Sigmoid colon (tissue), 7 donors: ENCODE results near the gene PEX16. TPM values are rescaled to one million over a fixed set of nuclear protein-coding genes. Genes with fewer than 3 reads are reported as not detected.

Source experiments
- DNase-seq: peaks from one replicate; pipeline ENCODE4 v3.0.0-alpha.2; 2019
- H3K27ac ChIP-seq, 4 donors: fragments of 200-600 bp; sonication (generic); one replicate each; pipeline ENCODE4 v1.5.1; 2016 to 2019; ENCODE audit warnings: mild to moderate bottlenecking in 1 of 4
- H3K27me3 ChIP-seq, 3 donors: fragments of 200-600 bp; sonication (generic); one replicate each; pipeline ENCODE4 v1.5.1; 2019; ENCODE audit warnings: mild to moderate bottlenecking in 1 of 3
- H3K36me3 ChIP-seq, 4 donors: fragments of 200-600 bp; sonication (generic); one replicate each; pipeline ENCODE4 v1.5.1; 2016 to 2019
- H3K4me1 ChIP-seq, 4 donors: fragments of 200-600 bp; sonication (generic); one replicate each; pipeline ENCODE4 v1.5.1; 2017 to 2019
- H3K4me3 ChIP-seq, 4 donors: fragments of 200-600 bp; sonication (generic); one replicate each; pipeline ENCODE4 v1.5.1; 2017 to 2019; ENCODE audit warnings: mild to moderate bottlenecking in 2 of 4, moderate library complexity in 1 of 4
- H3K9me3 ChIP-seq, 4 donors: fragments of 200-600 bp in 3 of 4; sonication (generic) in 3 of 4; one replicate each; pipeline versions ENCODE4 v1.5.1 to v1.6.1; 2013 to 2019
- EP300 ChIP-seq, 4 donors: sonication (generic); formaldehyde crosslinking; IDR thresholded peaks; one replicate each; pipeline ENCODE4 v1.6.1; 2017; ENCODE audit warnings: antibody characterized with exemption in 4 of 4
- POLR2A ChIP-seq, 2 donors: fragments of 450-650 bp; IDR thresholded peaks; one replicate each; pipeline ENCODE4 v1.6.1; 2016; ENCODE audit warnings: antibody characterized with exemption in 2 of 2, mild to moderate bottlenecking in 2 of 2, moderate library complexity in 2 of 2
- POLR2AphosphoS5 ChIP-seq, 4 donors: sonication (generic); formaldehyde crosslinking; IDR thresholded peaks; one replicate each; pipeline ENCODE4 v1.6.1; 2017; ENCODE audit warnings: antibody characterized with exemption in 4 of 4
- WGBS, 2 donors: extraction: QIAGEN DNeasy Blood & Tissue Kit; methylation state at CpG; one replicate each; pipeline ENCODE4 v1.1.7; 2013; 5-methylcytosine and 5-hydroxymethylcytosine counted together
- intact Hi-C: fragments of 100-400 bp; cut with DNase I; formaldehyde crosslinking; loops from one replicate; pipeline ENCODE4 v1.15.1; 2023
- polyA plus RNA-seq, 3 donors: library from polyadenylated mRNA; stranded (reverse); fragments of 200-250 nt; gene quantifications; one replicate each; pipeline ENCODE4 v1.2.3, GENCODE V29; 2013
- total RNA-seq, 4 donors: library from RNA; depleted of rRNA; stranded (reverse); fragments of >200 nt; gene quantifications; one replicate each; pipeline ENCODE4 v1.1.0, GENCODE V29; 2016
- TF ChIP-seq, protein P1 (sequence below), 4 experiments: fragments of 450-650 bp in 3 of 4; fragments of 200-600 bp in 1 of 4; IDR thresholded peaks; one replicate each; pipeline ENCODE4 v1.5.1; 2016 to 2019; ENCODE audit warnings: antibody characterized with exemption in 4 of 4, mild to moderate bottlenecking in 3 of 4, moderate library complexity in 2 of 4
- donor health status: healthy with polysubstance abuse.
- donor health status: Bipolar disorder and iron deficiency.
- donor health status: healthy.

PEX16 gene
- total and polyA plus RNA-seq, 7 donors: 13.8 to 46.3 (median 28.2) TPM

DNA sequence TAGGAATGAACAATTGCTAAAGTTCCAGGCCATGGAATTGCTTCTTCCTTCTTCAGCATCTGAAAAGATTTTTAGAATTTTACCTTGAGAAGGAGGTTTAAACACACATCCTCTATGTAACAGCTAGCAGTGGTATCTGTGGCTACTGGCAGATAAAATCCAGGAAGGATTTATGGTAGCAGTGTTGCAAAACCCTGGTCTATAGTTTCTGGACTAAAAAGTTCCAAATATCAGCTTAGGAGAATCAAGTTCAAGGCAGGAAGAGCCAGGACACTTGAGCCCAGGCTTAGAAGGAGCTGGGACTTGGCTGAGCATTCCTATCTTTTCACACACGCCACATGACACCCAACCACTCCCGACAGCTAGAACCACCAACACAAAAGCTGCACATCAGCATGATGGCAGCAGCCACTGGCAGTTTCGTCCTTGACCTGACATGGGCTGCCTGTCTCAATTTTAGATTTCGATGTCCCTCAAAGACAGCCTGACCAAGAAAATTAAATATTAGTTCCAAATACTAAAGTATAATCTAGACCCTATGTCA, 18.9 kb upstream of the PEX16 start:
- WGBS, 2 donors: 95 to 96% methylated on average over 4 of the region's 4 CpGs
- H3K36me3 ChIP-seq: peaks cover 14 to 72% (median 51%) of the 10 kb centered on the region in 4 donors
- no peak for DNase-seq
- peaks cover 0 to 9% (median 3%) of the 10 kb centered on the region in 4 donors for H3K4me1 ChIP-seq
- no peak overlapping the region for H3K27ac ChIP-seq
- H3K4me3 ChIP-seq: no peak overlapping the region
- intact Hi-C loops: no loop called here
- no peaks in the 10 kb centered on the region for H3K9me3 ChIP-seq
- no peaks in the 10 kb centered on the region for H3K27me3 ChIP-seq
- TF ChIP-seq, protein P1, sequence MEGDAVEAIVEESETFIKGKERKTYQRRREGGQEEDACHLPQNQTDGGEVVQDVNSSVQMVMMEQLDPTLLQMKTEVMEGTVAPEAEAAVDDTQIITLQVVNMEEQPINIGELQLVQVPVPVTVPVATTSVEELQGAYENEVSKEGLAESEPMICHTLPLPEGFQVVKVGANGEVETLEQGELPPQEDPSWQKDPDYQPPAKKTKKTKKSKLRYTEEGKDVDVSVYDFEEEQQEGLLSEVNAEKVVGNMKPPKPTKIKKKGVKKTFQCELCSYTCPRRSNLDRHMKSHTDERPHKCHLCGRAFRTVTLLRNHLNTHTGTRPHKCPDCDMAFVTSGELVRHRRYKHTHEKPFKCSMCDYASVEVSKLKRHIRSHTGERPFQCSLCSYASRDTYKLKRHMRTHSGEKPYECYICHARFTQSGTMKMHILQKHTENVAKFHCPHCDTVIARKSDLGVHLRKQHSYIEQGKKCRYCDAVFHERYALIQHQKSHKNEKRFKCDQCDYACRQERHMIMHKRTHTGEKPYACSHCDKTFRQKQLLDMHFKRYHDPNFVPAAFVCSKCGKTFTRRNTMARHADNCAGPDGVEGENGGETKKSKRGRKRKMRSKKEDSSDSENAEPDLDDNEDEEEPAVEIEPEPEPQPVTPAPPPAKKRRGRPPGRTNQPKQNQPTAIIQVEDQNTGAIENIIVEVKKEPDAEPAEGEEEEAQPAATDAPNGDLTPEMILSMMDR (IDR thresholded peaks at IDR 0.05): no peak
- TF ChIP-seq POLR2A (IDR thresholded peaks at IDR 0.05): no peak
- TF ChIP-seq POLR2AphosphoS5 (IDR thresholded peaks at IDR 0.05): no peak
- TF ChIP-seq EP300 (IDR thresholded peaks at IDR 0.05): no peak

DNA sequence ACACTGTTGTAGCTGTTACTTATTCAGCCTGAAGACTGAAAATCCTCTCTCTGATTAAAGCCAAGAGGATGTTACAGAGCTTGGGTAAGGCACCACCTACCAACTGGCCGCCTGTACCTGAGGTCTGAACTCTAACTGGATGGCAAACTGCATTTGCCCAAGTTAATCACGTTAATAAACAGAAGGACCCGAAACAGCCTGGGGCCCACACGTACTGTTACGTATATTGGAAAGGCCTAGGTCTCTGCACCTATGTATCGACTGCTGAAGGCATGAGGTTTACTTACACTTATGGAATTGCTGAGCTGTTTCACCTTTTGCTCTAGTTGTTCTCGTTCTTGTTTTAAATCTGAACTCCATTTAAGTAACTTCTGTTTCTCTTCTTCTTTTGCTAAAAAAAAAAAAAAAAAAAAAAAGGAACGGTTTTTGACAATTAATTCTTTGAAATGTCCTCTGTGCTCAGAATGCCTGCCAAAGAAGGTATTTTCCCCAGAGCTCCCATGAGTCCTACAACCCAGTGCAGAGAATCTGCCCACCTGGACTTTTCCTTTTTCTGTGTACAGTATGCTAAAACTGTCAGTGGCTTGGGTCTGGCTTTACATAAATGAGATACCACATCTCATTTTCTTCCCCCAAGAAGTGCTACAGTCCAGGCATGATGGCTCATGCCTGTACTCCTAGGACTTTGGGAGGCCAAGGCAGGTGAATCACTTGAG, 17.8 kb upstream of the PEX16 start:
- Histone ChIP-seq H3K9me3 (no peaks in the 10 kb centered on the region), H3K36me3 (peaks cover 14 to 67% (median 53%) of the 10 kb centered on the region in 4 donors), H3K4me1 (peaks cover 0 to 9% (median 3%) of the 10 kb centered on the region in 4 donors), H3K27me3 (no peaks in the 10 kb centered on the region), H3K27ac (no peak overlapping the region), H3K4me3 (no peak overlapping the region)
- no peak for TF ChIP-seq POLR2AphosphoS5 (IDR thresholded peaks at IDR 0.05)
- no peak for TF ChIP-seq EP300 (IDR thresholded peaks at IDR 0.05)
- TF ChIP-seq, protein P1 (IDR thresholded peaks at IDR 0.05): no peak
- TF ChIP-seq POLR2A (IDR thresholded peaks at IDR 0.05): no peak
- whole genome bisulfite sequencing, 2 donors: 79 to 92% methylated on average over 8 of the region's 8 CpGs
- intact Hi-C loops: no loop called here
- no peak for DNase-seq

DNA sequence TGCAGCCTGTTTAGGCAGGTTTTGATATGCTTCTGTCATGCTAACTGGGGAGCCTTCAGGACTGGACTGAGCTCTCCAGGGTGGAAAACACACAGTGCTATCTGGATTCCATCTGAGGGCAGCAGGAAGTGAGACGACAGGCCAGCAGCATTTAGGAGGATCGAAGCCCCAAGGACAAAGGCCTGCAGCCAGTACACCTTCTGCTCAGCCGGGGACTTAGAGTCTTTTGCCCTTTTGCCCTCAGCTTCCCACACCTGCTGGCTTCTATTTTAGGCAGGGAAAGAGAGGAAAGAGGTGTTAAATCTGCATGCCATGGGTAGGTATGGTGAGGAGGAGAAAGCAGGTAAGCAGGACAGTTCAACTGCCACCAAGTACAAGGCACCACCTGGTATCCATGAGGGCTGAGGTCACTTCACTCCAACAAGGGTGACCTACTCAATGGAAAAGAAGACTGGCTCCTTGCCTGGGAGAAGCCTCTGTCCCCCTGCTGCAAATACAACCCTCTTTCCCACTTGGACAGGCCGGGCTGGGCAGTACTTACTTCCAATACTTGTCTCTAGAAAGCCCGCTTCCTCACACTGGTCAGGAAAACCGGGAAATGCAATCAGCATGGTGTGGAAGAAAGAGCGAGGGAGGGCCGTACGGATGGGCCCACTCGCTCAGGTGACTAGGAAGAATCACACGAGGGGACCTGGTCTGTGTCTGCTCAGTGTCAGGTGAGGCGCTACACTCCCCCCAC, 17.1 kb upstream of the PEX16 start:
- H3K4me3 ChIP-seq: no peak overlapping the region
- no peaks in the 10 kb centered on the region for H3K9me3 ChIP-seq
- H3K27ac ChIP-seq: no peak overlapping the region
- H3K36me3 ChIP-seq: peaks cover 14 to 67% (median 53%) of the 10 kb centered on the region in 4 donors
- peaks cover 0 to 9% (median 3%) of the 10 kb centered on the region in 4 donors for H3K4me1 ChIP-seq
- no peak for TF ChIP-seq POLR2A (IDR thresholded peaks at IDR 0.05)
- no peak for TF ChIP-seq EP300 (IDR thresholded peaks at IDR 0.05)
- TF ChIP-seq, protein P1 (IDR thresholded peaks at IDR 0.05): no peak
- no peak for TF ChIP-seq POLR2AphosphoS5 (IDR thresholded peaks at IDR 0.05)
- no peak for DNase-seq
- no peaks in the 10 kb centered on the region for H3K27me3 ChIP-seq
- 87 to 88% methylated on average over 12 of the region's 12 CpGs for WGBS, 2 donors
- intact Hi-C loops: no loop called here

DNA sequence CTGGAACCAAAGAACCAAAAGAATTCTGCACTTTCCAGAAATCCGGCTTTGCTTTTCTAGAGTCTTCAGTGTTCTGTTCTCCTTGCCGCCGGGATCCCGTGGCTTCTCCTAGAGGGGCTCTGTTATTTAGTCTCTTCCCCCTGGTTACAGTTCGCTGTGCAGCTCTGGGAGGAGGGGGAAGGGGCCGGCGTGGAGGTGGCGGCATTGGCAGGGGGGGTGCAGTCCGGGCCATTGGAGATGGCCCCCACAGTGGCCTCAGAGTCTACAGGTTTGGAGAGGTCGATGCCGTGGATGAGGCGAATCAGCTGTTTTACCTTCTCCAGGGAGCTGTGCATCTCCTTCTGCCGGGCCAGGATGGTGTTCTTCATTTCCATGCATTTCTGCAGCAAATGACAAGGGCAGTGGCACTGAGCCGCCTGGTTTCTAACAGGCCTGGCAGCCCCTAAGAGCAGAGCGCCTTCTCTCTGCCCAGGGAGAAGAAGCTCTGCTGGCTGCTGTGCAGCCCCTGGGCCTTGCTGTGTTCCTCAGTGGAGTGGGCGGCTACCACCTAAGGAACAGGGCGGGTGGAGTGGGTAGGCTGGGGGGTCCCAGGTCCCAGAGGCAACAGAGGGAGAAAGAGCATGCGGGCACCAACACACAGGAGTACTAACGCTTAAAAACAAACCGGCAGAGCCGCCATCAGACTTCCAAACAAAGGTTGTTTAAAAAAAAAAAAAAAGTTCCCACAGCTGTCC, 16.3 kb upstream of the PEX16 start:
- Histone ChIP-seq H3K9me3 (no peaks in the 10 kb centered on the region), H3K4me1 (peaks cover 0 to 9% (median 3%) of the 10 kb centered on the region in 4 donors), H3K27ac (no peak overlapping the region), H3K27me3 (no peaks in the 10 kb centered on the region), H3K36me3 (peaks cover 14 to 67% (median 53%) of the 10 kb centered on the region in 4 donors), H3K4me3 (no peak overlapping the region)
- TF ChIP-seq POLR2A (IDR thresholded peaks at IDR 0.05) (no peak), EP300 (IDR thresholded peaks at IDR 0.05) (no peak)
- WGBS, 2 donors: 91 to 94% methylated on average over 21 of the region's 21 CpGs
- no peak for DNase-seq
- intact Hi-C loops: no loop called here
